Tibial nerve (tissue), 3 donors: Measurements from ENCODE around the gene GRM4.

ENCODE experiments used
- CTCF ChIP-seq, 5 experiments: fragments of 200-600 bp in 3 of 5; fragments of 450-650 bp in 2 of 5; sonication (generic) in 3 of 5; IDR thresholded peaks; one replicate each; pipeline ENCODE4 v1.5.1; 2016 to 2019; ENCODE audit warnings: antibody characterized with exemption in 5 of 5, mild to moderate bottlenecking in 3 of 5, moderate library complexity in 2 of 5
- POLR2A ChIP-seq, 2 donors: fragments of 450-650 bp; IDR thresholded peaks; one replicate each; pipeline ENCODE4 v1.6.1; 2017; ENCODE audit warnings: antibody characterized with exemption in 2 of 2, mild to moderate bottlenecking in 2 of 2, moderate library complexity in 2 of 2

GRCh38 chr6:33994472-33995308, 151.2 kb downstream of the GRM4 start:
- TF ChIP-seq CTCF (IDR thresholded peaks at IDR 0.05) (no peak), POLR2A (IDR thresholded peaks at IDR 0.05) (no peak)
